ENCODE data around the gene SERPINB5. TPM values are rescaled to one million over a fixed set of nuclear protein-coding genes. Genes with fewer than 3 reads are reported as not detected.
A peak's percentile ranks its signal among the peaks of the same experiment; 100 is the strongest.

SERPINB5 gene
- polyA plus RNA-seq, 2 of the 4 experiments (the other 2 are of a cell fraction) = 0.08 to 0.12 TPM

DNA sequence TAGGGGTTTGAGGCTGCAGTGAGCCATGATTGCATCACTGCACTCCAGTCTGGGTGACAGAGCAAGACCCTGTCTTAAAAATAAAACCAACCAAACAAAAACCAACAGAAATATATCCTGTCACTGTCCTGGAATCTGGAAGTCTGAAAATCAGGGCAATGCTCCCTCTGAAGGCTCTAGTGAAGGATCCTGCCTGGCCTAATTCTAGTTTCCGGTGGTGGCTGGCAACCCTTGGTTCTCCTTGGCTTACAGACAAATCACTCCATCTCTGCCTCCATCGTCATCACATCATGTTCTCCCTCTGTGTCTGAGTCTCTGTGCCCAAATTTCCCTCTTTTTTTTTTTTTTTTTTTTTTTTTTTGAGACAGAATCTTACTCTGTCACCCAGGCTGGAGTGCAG lies 38.6 kb upstream of the SERPINB5 start:
- Histone ChIP-seq H3K4me2 (no peak overlapping the region), H3K27ac (no peak overlapping the region), H3K9me3 (no peaks in the 10 kb centered on the region), H3K4me1 (no peaks in the 10 kb centered on the region), H3K4me3 (no peak overlapping the region)
- TF ChIP-seq PHF8 (IDR thresholded peaks at IDR 0.05; ENCODE audit: borderline replicate concordance, low read depth) (no peak), FOXS1 (CRISPR knock-in tag; IDR thresholded peaks at IDR 0.05) (no peak), RCOR1 (IDR thresholded peaks at IDR 0.05; ENCODE audit: low read depth, low read length) (no peak), HOXB13 (CRISPR knock-in tag; IDR thresholded peaks at IDR 0.05; ENCODE audit: low read depth) (no peak), NPAS2 (CRISPR knock-in tag; IDR thresholded peaks at IDR 0.05; ENCODE audit: borderline replicate concordance) (no peak), CBX8 (IDR thresholded peaks at IDR 0.05) (no peak), EHMT2 (IDR thresholded peaks at IDR 0.05; ENCODE audit: low read depth) (no peak), KDM5A (IDR thresholded peaks at IDR 0.05) (no peak), MAZ (IDR thresholded peaks at IDR 0.05; ENCODE audit: borderline replicate concordance, low read depth, low read length) (no peak), JUNB (IDR thresholded peaks at IDR 0.05) (no peak)
- TF ChIP-seq, protein P1, sequence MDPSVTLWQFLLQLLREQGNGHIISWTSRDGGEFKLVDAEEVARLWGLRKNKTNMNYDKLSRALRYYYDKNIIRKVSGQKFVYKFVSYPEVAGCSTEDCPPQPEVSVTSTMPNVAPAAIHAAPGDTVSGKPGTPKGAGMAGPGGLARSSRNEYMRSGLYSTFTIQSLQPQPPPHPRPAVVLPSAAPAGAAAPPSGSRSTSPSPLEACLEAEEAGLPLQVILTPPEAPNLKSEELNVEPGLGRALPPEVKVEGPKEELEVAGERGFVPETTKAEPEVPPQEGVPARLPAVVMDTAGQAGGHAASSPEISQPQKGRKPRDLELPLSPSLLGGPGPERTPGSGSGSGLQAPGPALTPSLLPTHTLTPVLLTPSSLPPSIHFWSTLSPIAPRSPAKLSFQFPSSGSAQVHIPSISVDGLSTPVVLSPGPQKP (IDR thresholded peaks at IDR 0.05; ENCODE audit: low read depth, low read length) = no peak
- TF ChIP-seq, protein P2, sequence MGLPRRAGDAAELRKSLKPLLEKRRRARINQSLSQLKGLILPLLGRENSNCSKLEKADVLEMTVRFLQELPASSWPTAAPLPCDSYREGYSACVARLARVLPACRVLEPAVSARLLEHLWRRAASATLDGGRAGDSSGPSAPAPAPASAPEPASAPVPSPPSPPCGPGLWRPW (IDR thresholded peaks at IDR 0.05) = no peak
- TF ChIP-seq, protein P3, sequence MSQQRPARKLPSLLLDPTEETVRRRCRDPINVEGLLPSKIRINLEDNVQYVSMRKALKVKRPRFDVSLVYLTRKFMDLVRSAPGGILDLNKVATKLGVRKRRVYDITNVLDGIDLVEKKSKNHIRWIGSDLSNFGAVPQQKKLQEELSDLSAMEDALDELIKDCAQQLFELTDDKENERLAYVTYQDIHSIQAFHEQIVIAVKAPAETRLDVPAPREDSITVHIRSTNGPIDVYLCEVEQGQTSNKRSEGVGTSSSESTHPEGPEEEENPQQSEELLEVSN (IDR thresholded peaks at IDR 0.05; ENCODE audit: borderline replicate concordance, low read depth) = no peak
- TF ChIP-seq, protein P4, sequence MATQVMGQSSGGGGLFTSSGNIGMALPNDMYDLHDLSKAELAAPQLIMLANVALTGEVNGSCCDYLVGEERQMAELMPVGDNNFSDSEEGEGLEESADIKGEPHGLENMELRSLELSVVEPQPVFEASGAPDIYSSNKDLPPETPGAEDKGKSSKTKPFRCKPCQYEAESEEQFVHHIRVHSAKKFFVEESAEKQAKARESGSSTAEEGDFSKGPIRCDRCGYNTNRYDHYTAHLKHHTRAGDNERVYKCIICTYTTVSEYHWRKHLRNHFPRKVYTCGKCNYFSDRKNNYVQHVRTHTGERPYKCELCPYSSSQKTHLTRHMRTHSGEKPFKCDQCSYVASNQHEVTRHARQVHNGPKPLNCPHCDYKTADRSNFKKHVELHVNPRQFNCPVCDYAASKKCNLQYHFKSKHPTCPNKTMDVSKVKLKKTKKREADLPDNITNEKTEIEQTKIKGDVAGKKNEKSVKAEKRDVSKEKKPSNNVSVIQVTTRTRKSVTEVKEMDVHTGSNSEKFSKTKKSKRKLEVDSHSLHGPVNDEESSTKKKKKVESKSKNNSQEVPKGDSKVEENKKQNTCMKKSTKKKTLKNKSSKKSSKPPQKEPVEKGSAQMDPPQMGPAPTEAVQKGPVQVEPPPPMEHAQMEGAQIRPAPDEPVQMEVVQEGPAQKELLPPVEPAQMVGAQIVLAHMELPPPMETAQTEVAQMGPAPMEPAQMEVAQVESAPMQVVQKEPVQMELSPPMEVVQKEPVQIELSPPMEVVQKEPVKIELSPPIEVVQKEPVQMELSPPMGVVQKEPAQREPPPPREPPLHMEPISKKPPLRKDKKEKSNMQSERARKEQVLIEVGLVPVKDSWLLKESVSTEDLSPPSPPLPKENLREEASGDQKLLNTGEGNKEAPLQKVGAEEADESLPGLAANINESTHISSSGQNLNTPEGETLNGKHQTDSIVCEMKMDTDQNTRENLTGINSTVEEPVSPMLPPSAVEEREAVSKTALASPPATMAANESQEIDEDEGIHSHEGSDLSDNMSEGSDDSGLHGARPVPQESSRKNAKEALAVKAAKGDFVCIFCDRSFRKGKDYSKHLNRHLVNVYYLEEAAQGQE (IDR thresholded peaks at IDR 0.05) = no peak
- TF ChIP-seq, protein P5, sequence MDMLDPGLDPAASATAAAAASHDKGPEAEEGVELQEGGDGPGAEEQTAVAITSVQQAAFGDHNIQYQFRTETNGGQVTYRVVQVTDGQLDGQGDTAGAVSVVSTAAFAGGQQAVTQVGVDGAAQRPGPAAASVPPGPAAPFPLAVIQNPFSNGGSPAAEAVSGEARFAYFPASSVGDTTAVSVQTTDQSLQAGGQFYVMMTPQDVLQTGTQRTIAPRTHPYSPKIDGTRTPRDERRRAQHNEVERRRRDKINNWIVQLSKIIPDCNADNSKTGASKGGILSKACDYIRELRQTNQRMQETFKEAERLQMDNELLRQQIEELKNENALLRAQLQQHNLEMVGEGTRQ (IDR thresholded peaks at IDR 0.05) = no peak
- TF ChIP-seq, protein P6, sequence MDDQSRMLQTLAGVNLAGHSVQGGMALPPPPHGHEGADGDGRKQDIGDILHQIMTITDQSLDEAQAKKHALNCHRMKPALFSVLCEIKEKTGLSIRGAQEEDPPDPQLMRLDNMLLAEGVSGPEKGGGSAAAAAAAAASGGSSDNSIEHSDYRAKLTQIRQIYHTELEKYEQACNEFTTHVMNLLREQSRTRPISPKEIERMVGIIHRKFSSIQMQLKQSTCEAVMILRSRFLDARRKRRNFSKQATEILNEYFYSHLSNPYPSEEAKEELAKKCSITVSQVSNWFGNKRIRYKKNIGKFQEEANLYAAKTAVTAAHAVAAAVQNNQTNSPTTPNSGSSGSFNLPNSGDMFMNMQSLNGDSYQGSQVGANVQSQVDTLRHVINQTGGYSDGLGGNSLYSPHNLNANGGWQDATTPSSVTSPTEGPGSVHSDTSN (IDR thresholded peaks at IDR 0.05) = no peak
- DNase-seq (ENCODE audit: low read depth in 1 of 2, low spot score in 1 of 2) (no peak), FAIRE-seq (no peak), ATAC-seq (no peak)
- ChIA-PET CTCF (interaction anchor here (0.6 to 4.4 kb wide), 27 partner anchors 8 to 1012 kb away, joined by 3 to 27 read pairs (median 5); partner anchors contain the start of gene VPS4B), POLR2A (no interaction called here)
- 67% methylated on average over 2 of the region's 2 CpGs for WGBS (ENCODE audit: missing lambda C conversion rate)

DNA sequence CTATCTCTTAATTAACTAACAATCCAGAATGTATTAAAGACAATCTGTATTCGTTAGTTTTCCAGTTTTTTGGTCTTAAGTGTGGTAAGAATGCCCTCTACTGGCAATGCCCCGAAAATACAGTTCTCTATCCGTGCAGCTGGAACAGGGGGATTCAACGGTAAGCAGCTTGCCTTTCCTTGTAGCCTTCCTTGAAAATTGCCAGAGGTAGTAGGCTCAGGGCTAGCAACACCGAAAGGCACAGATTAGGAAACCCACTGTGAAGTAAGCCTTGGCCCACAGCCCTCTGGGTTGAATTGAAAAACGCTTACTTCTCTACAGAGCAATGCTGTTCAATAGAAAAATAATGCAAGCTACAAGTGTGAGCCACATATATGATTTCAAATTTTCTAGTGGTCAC lies 37.4 kb upstream of the SERPINB5 start:
- under 1% methylated on average over 6 of the region's 6 CpGs for WGBS (ENCODE audit: missing lambda C conversion rate)
- H3K4me1 ChIP-seq = no peaks in the 10 kb centered on the region
- H3K27ac ChIP-seq = no peak overlapping the region
- DNase-seq (ENCODE audit: low read depth in 1 of 2, low spot score in 1 of 2) (peak; percentile 36 to 68), FAIRE-seq (peak; percentile 43), ATAC-seq (peak; percentile 47 to 81; a peak in 4 of 6 replicates)
- no peak overlapping the region for H3K4me3 ChIP-seq
- ChIA-PET POLR2A (interaction anchor here (0.6 to 1.2 kb wide), 2 partner anchors 77 to 531 kb away, joined by 3 to 4 read pairs; no protein-coding TSS in a partner anchor), CTCF (interaction anchor here (0.6 to 4.4 kb wide), 28 partner anchors 9 to 1014 kb away, joined by 3 to 27 read pairs (median 4); no protein-coding TSS in a partner anchor)
- no peaks in the 10 kb centered on the region for H3K9me3 ChIP-seq
- no peak overlapping the region; the same call in 2 of the 3 replicates for H3K4me2 ChIP-seq
- TF ChIP-seq FOSL2 (IDR thresholded peaks at IDR 0.05) = no peak
- TF ChIP-seq FOSL2 (CRISPR knock-in tag; IDR thresholded peaks at IDR 0.05) = no peak
- TF ChIP-seq HOXB5 (CRISPR knock-in tag; IDR thresholded peaks at IDR 0.05) = no peak
- TF ChIP-seq ZFP36 (IDR thresholded peaks at IDR 0.05; ENCODE audit: borderline replicate concordance, partially characterized antibody) = no peak
- no peak for TF ChIP-seq POLR2AphosphoS2 (conservative IDR thresholded peaks at IDR 0.05; ENCODE audit: low read length)
- no peak for TF ChIP-seq NPAS2 (CRISPR knock-in tag; IDR thresholded peaks at IDR 0.05; ENCODE audit: borderline replicate concordance)
- peak; percentile 72 to 75 for TF ChIP-seq RAD21 (conservative IDR thresholded peaks at IDR 0.05 in 1 of 2, IDR thresholded peaks at IDR 0.05 in 1 of 2)
- TF ChIP-seq FOSB (CRISPR knock-in tag; IDR thresholded peaks at IDR 0.05) = no peak
- peak; percentile 46 for TF ChIP-seq SMC3 (IDR thresholded peaks at IDR 0.05)
- TF ChIP-seq NFE2L2 (conservative IDR thresholded peaks at IDR 0.05; ENCODE audit: low read length) = no peak
- no peak for TF ChIP-seq TFCP2L1 (CRISPR knock-in tag; IDR thresholded peaks at IDR 0.05)
- TF ChIP-seq CBX8 (IDR thresholded peaks at IDR 0.05) = no peak
- TF ChIP-seq, protein P1 (IDR thresholded peaks at IDR 0.05; ENCODE audit: low read depth, low read length) = no peak
- TF ChIP-seq PHF8 (IDR thresholded peaks at IDR 0.05; ENCODE audit: borderline replicate concordance, low read depth) = no peak
- TF ChIP-seq CBX2 (IDR thresholded peaks at IDR 0.05; ENCODE audit: borderline replicate concordance, low read depth) = no peak

Data from A549 (cell line).